ENCODE results near the gene NUDT8.

DNA sequence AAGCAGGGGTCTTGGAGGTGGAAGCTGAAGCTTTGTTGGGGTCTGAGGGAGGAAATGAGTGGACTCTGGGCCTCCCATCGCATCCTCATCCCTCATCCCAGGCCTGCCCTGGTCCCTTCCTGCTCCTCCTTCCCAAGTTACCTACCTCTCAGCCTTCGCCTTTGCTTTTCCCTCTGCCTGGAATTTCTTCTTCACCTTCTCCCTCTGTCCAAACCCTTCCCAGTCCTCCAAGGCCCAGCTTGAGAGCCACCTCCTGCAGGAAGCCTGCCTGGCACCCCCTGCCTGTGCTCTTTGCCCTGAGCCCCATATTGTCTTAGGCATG is 2.1 kb upstream of the NUDT8 start:
- TF ChIP-seq, protein P1, sequence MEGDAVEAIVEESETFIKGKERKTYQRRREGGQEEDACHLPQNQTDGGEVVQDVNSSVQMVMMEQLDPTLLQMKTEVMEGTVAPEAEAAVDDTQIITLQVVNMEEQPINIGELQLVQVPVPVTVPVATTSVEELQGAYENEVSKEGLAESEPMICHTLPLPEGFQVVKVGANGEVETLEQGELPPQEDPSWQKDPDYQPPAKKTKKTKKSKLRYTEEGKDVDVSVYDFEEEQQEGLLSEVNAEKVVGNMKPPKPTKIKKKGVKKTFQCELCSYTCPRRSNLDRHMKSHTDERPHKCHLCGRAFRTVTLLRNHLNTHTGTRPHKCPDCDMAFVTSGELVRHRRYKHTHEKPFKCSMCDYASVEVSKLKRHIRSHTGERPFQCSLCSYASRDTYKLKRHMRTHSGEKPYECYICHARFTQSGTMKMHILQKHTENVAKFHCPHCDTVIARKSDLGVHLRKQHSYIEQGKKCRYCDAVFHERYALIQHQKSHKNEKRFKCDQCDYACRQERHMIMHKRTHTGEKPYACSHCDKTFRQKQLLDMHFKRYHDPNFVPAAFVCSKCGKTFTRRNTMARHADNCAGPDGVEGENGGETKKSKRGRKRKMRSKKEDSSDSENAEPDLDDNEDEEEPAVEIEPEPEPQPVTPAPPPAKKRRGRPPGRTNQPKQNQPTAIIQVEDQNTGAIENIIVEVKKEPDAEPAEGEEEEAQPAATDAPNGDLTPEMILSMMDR (IDR thresholded peaks at IDR 0.05) = no peak
- no peak for TF ChIP-seq POLR2A (IDR thresholded peaks at IDR 0.05)

All from breast epithelium (tissue), 3 donors.